Measurements from ENCODE around the gene PCAT6. TPM values are rescaled to one million over a fixed set of nuclear protein-coding genes. Genes with fewer than 3 reads are reported as not detected.

PCAT6 gene
- total and polyA plus RNA-seq, 2 donors (not counting 1 experiment from before 2014, with no cell fraction given), result 1.1 to 1.6 TPM

GRCh38 chr1:202762019-202762418, 48.7 kb upstream of the PCAT6 start:
- Histone ChIP-seq H3K4me3 (ENCODE audit: control extremely low read depth in 1 of 5, extremely low read depth in 1 of 5, insufficient read depth in 1 of 5, low read depth in 2 of 5, low read length in 4 of 5) (no peak overlapping the region), H3K4me2 (replicated peaks; ENCODE audit: low read depth, low read length, poor library complexity, severe bottlenecking) (no peak overlapping the region), H2AFZ (ENCODE audit: insufficient read depth, low read depth, low read length, poor library complexity, severe bottlenecking) (no peak overlapping the region), H3K79me2 (ENCODE audit: control insufficient read depth, insufficient read depth, low read length) (no peaks in the 10 kb centered on the region), H3K36me3 (replicated peaks in 1 of 2; ENCODE audit: control extremely low read depth in 1 of 2, control insufficient read depth in 1 of 2, extremely low read depth in 1 of 2, insufficient read depth in 2 of 2, low read length in 1 of 2) (peaks cover 12 to 43% of the 10 kb centered on the region in 2 experiments), H3K9me3 (ENCODE audit: control extremely low read depth in 1 of 3, control insufficient read depth in 2 of 3, insufficient read depth in 1 of 3, low read length in 2 of 3) (no peaks in the 10 kb centered on the region), H3K4me1 (ENCODE audit: control insufficient read depth in 2 of 2, insufficient read depth in 2 of 2, low read length in 2 of 2) (no peaks in the 10 kb centered on the region), H3K27ac (ENCODE audit: low read length in 2 of 2) (no peak overlapping the region), H3K9ac (ENCODE audit: low read length) (no peak overlapping the region), H4K20me1 (ENCODE audit: control insufficient read depth, insufficient read depth, low read length, poor library complexity, severe bottlenecking) (no peaks in the 10 kb centered on the region), H3K27me3 (replicated peaks in 1 of 4; ENCODE audit: control extremely low read depth in 1 of 4, control insufficient read depth in 3 of 4, insufficient read depth in 4 of 4, low read length in 3 of 4) (no peaks in the 10 kb centered on the region)
- Mint-ChIP-seq H3K4me1 (no peaks in the 10 kb centered on the region), H3K9me3 (ENCODE audit: insufficient read depth) (no peaks in the 10 kb centered on the region), H3K27me3 (no peaks in the 10 kb centered on the region), H3K4me3 (no peak overlapping the region), H3K27ac (no peak overlapping the region)
- no peak for ATAC-seq (ENCODE audit: low read depth)
- intact Hi-C loops (cut with micrococcal nuclease), result no loop called here
- CTCF ChIA-PET, result no interaction called here
- TF ChIP-seq, protein P1, sequence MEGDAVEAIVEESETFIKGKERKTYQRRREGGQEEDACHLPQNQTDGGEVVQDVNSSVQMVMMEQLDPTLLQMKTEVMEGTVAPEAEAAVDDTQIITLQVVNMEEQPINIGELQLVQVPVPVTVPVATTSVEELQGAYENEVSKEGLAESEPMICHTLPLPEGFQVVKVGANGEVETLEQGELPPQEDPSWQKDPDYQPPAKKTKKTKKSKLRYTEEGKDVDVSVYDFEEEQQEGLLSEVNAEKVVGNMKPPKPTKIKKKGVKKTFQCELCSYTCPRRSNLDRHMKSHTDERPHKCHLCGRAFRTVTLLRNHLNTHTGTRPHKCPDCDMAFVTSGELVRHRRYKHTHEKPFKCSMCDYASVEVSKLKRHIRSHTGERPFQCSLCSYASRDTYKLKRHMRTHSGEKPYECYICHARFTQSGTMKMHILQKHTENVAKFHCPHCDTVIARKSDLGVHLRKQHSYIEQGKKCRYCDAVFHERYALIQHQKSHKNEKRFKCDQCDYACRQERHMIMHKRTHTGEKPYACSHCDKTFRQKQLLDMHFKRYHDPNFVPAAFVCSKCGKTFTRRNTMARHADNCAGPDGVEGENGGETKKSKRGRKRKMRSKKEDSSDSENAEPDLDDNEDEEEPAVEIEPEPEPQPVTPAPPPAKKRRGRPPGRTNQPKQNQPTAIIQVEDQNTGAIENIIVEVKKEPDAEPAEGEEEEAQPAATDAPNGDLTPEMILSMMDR (IDR thresholded peaks at IDR 0.05), result no peak
- no peak for TF ChIP-seq EZH2 (IDR thresholded peaks at IDR 0.05; ENCODE audit: borderline replicate concordance, insufficient read depth, low read depth, low read length, poor library complexity, severe bottlenecking)
- DNase-seq, result no peak
- POLR2A ChIA-PET, result no interaction called here
- whole genome bisulfite sequencing (ENCODE audit: insufficient coverage), result 78% methylated on average over 1 of the region's 2 CpGs

- DNase-seq (no peak), ATAC-seq (ENCODE audit: low read depth) (no peak)
- Mint-ChIP-seq H3K27me3 (no peaks in the 10 kb centered on the region), H3K4me3 (no peak overlapping the region), H3K27ac (no peak overlapping the region), H3K9me3 (ENCODE audit: insufficient read depth) (no peaks in the 10 kb centered on the region), H3K4me1 (no peaks in the 10 kb centered on the region)
- H3K9me3 ChIP-seq (ENCODE audit: control extremely low read depth in 1 of 3, control insufficient read depth in 2 of 3, insufficient read depth in 1 of 3, low read length in 2 of 3), result no peaks in the 10 kb centered on the region
- H3K27ac ChIP-seq (ENCODE audit: low read length in 2 of 2), result no peak overlapping the region
- 100% methylated on average over 1 of the region's 1 CpG for WGBS (ENCODE audit: insufficient coverage)
- intact Hi-C loops (cut with micrococcal nuclease), result no loop called here
- TF ChIP-seq, protein P1 (IDR thresholded peaks at IDR 0.05), result no peak
- no peak for TF ChIP-seq EZH2 (IDR thresholded peaks at IDR 0.05; ENCODE audit: borderline replicate concordance, insufficient read depth, low read depth, low read length, poor library complexity, severe bottlenecking)
- no peaks in the 10 kb centered on the region for H3K79me2 ChIP-seq (ENCODE audit: control insufficient read depth, insufficient read depth, low read length)
- POLR2A ChIA-PET, result no interaction called here
- no peak overlapping the region for H2AFZ ChIP-seq (ENCODE audit: insufficient read depth, low read depth, low read length, poor library complexity, severe bottlenecking)
- no peaks in the 10 kb centered on the region for H3K27me3 ChIP-seq (replicated peaks in 1 of 4; ENCODE audit: control extremely low read depth in 1 of 4, control insufficient read depth in 3 of 4, insufficient read depth in 4 of 4, low read length in 3 of 4)
- H3K36me3 ChIP-seq (replicated peaks in 1 of 2; ENCODE audit: control extremely low read depth in 1 of 2, control insufficient read depth in 1 of 2, extremely low read depth in 1 of 2, insufficient read depth in 2 of 2, low read length in 1 of 2), result peaks cover 3 to 28% of the 10 kb centered on the region in 2 experiments
- H3K9ac ChIP-seq (ENCODE audit: low read length), result no peak overlapping the region
- no peaks in the 10 kb centered on the region for H3K4me1 ChIP-seq (ENCODE audit: control insufficient read depth in 2 of 2, insufficient read depth in 2 of 2, low read length in 2 of 2)
- no peaks in the 10 kb centered on the region for H4K20me1 ChIP-seq (ENCODE audit: control insufficient read depth, insufficient read depth, low read length, poor library complexity, severe bottlenecking)
- H3K4me2 ChIP-seq (replicated peaks; ENCODE audit: low read depth, low read length, poor library complexity, severe bottlenecking), result no peak overlapping the region
- CTCF ChIA-PET, result no interaction called here
- no peak overlapping the region for H3K4me3 ChIP-seq (ENCODE audit: control extremely low read depth in 1 of 5, extremely low read depth in 1 of 5, insufficient read depth in 1 of 5, low read depth in 2 of 5, low read length in 4 of 5)
Measured at GRCh38 chr1:202765721-202766120, 45.0 kb upstream of the PCAT6 start.
